ENCODE measurements around the gene TLE5.

DNA sequence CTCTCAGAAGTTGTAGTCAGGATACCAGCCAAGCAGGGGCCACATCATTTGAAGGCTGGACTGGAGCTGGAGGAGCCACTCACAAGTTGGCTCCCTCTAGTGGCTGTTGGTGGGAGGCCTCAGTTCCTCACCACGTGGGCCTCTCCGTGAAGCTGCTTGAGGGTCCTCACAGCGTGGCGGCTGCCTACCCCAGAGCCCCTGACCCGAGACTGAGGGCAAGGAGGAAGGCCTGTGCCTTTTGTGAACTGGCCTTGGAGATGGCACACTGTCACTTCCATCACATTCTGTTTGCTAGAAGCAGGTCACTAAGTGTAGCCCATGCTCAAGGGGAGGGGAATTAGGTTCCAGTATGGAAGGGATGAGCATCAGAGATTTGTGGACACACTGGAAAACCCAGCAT lies 46.5 kb upstream of the TLE5 start:
- TF ChIP-seq FOXP1 (CRISPR knock-in tag; IDR thresholded peaks at IDR 0.05) (no peak), CTCF (IDR thresholded peaks at IDR 0.05 in 2 of 3, conservative IDR thresholded peaks at IDR 0.05 in 1 of 3; ENCODE audit: insufficient read depth in 2 of 3, low read depth in 1 of 3, low read length in 3 of 3) (peak; percentile 78 to 97 (median 81)), RBBP5 (IDR thresholded peaks at IDR 0.05; ENCODE audit: borderline replicate concordance, insufficient read depth, low read length, poor library complexity, severe bottlenecking) (no peak), TBP (optimal IDR thresholded peaks at IDR 0.05; ENCODE audit: low read depth, low read length) (no peak), KLF10 (CRISPR knock-in tag; IDR thresholded peaks at IDR 0.05) (no peak), ZBTB43 (CRISPR knock-in tag; IDR thresholded peaks at IDR 0.05) (no peak), RNF2 (IDR thresholded peaks at IDR 0.05) (no peak), BRCA1 (IDR thresholded peaks at IDR 0.05) (no peak), BRCA1 (CRISPR knock-in tag; IDR thresholded peaks at IDR 0.05) (no peak), JUND (IDR thresholded peaks at IDR 0.05; ENCODE audit: borderline replicate concordance, low read depth, low read length) (peak; percentile 31; the same call in 1 of the 2 replicates), JUND (tag; IDR thresholded peaks at IDR 0.05; ENCODE audit: borderline replicate concordance, low read depth, low read length) (no peak), FUS (optimal IDR thresholded peaks at IDR 0.05; ENCODE audit: low read depth, low read length) (no peak)
- TF ChIP-seq, protein P1, sequence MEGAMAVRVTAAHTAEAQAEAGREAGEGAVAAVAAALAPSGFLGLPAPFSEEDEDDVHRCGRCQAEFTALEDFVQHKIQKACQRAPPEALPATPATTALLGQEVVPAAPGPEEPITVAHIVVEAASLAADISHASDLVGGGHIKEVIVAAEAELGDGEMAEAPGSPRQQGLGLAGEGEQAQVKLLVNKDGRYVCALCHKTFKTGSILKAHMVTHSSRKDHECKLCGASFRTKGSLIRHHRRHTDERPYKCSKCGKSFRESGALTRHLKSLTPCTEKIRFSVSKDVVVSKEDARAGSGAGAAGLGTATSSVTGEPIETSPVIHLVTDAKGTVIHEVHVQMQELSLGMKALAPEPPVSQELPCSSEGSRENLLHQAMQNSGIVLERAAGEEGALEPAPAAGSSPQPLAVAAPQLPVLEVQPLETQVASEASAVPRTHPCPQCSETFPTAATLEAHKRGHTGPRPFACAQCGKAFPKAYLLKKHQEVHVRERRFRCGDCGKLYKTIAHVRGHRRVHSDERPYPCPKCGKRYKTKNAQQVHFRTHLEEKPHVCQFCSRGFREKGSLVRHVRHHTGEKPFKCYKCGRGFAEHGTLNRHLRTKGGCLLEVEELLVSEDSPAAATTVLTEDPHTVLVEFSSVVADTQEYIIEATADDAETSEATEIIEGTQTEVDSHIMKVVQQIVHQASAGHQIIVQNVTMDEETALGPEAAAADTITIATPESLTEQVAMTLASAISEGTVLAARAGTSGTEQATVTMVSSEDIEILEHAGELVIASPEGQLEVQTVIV (CRISPR knock-in tag; IDR thresholded peaks at IDR 0.05; ENCODE audit: borderline replicate concordance) = no peak
- TF ChIP-seq, protein P2, sequence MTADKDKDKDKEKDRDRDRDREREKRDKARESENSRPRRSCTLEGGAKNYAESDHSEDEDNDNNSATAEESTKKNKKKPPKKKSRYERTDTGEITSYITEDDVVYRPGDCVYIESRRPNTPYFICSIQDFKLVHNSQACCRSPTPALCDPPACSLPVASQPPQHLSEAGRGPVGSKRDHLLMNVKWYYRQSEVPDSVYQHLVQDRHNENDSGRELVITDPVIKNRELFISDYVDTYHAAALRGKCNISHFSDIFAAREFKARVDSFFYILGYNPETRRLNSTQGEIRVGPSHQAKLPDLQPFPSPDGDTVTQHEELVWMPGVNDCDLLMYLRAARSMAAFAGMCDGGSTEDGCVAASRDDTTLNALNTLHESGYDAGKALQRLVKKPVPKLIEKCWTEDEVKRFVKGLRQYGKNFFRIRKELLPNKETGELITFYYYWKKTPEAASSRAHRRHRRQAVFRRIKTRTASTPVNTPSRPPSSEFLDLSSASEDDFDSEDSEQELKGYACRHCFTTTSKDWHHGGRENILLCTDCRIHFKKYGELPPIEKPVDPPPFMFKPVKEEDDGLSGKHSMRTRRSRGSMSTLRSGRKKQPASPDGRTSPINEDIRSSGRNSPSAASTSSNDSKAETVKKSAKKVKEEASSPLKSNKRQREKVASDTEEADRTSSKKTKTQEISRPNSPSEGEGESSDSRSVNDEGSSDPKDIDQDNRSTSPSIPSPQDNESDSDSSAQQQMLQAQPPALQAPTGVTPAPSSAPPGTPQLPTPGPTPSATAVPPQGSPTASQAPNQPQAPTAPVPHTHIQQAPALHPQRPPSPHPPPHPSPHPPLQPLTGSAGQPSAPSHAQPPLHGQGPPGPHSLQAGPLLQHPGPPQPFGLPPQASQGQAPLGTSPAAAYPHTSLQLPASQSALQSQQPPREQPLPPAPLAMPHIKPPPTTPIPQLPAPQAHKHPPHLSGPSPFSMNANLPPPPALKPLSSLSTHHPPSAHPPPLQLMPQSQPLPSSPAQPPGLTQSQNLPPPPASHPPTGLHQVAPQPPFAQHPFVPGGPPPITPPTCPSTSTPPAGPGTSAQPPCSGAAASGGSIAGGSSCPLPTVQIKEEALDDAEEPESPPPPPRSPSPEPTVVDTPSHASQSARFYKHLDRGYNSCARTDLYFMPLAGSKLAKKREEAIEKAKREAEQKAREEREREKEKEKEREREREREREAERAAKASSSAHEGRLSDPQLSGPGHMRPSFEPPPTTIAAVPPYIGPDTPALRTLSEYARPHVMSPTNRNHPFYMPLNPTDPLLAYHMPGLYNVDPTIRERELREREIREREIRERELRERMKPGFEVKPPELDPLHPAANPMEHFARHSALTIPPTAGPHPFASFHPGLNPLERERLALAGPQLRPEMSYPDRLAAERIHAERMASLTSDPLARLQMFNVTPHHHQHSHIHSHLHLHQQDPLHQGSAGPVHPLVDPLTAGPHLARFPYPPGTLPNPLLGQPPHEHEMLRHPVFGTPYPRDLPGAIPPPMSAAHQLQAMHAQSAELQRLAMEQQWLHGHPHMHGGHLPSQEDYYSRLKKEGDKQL (CRISPR knock-in tag; IDR thresholded peaks at IDR 0.05; ENCODE audit: borderline replicate concordance) = no peak

All from K562 (cell line).